ENCODE results near the gene PLEKHD1. TPM values are rescaled to one million over a fixed set of nuclear protein-coding genes. Genes with fewer than 3 reads are reported as not detected.

Gene PLEKHD1
- total and polyA plus RNA-seq, 2 of the 8 experiments (the other 6 are each of a cell fraction or from before 2014, with no cell fraction given) = 0.24 to 0.48 TPM

- no peak overlapping the region for H2BK12ac ChIP-seq (ENCODE audit: low read depth, low read length)
- H3K79me2 ChIP-seq (ENCODE audit: control insufficient read depth in 1 of 2, insufficient read depth in 2 of 2, low read length in 2 of 2) = no peaks in the 10 kb centered on the region
- ChIA-PET CTCF (ENCODE audit: partially characterized antibody) (interaction anchor here (1.6 to 6.3 kb wide), 5 partner anchors 9 to 47 kb away, joined by 8 to 41 read pairs (median 19); no protein-coding TSS in a partner anchor), POLR2A (ENCODE audit: partially characterized antibody) (interaction anchor here (0.6 kb wide), 1 partner anchor 297 kb away, joined by 3 read pairs; no protein-coding TSS in a partner anchor)
- FAIRE-seq (no peak), DNase-seq (ENCODE audit: low read depth in 1 of 2, low spot score in 2 of 2) (no peak)
- H3K79me1 ChIP-seq (ENCODE audit: low read depth, low read length) = no peaks in the 10 kb centered on the region
- no peak overlapping the region for H3K23ac ChIP-seq (ENCODE audit: insufficient read length)
- no peaks in the 10 kb centered on the region for H3K36me3 ChIP-seq (ENCODE audit: control insufficient read depth in 2 of 4, insufficient read depth in 4 of 4, low read length in 3 of 4)
- H2BK15ac ChIP-seq (ENCODE audit: low read length) = no peak overlapping the region
- no peak overlapping the region for H4K91ac ChIP-seq (replicated peaks; ENCODE audit: insufficient read length, low read length)
- H2AFZ ChIP-seq (ENCODE audit: low read length) = no peak overlapping the region
- H2BK5ac ChIP-seq (ENCODE audit: low read depth, low read length) = no peak overlapping the region
- no peak overlapping the region for H4K5ac ChIP-seq (ENCODE audit: insufficient read length, low read depth, low read length)
- 54% methylated on average over 4 of the region's 4 CpGs; no CpG with 5 or more reads in 1 of the 2 experiments for WGBS, 2 experiments (ENCODE audit: extremely low coverage in 1 of 2, insufficient coverage in 1 of 2, insufficient read length in 1 of 2, insufficient replicate concordance in 2 of 2, low coverage in 1 of 2, low lambda C conversion rate in 2 of 2, missing lambda C conversion rate in 1 of 2)
- H3K18ac ChIP-seq (ENCODE audit: extremely low read depth, low read length) = no peak overlapping the region
- H3K4me2 ChIP-seq (ENCODE audit: insufficient read depth in 1 of 2, low read depth in 2 of 2, low read length in 2 of 2) = no peak overlapping the region
- H3K27me3 ChIP-seq (replicated peaks in 1 of 4; ENCODE audit: control insufficient read depth in 3 of 4, extremely low read depth in 1 of 4, insufficient read depth in 3 of 4, low read length in 3 of 4) = no peaks in the 10 kb centered on the region; a peak in 1 of 7 replicates
- H3K9ac ChIP-seq (replicated peaks in 1 of 4; ENCODE audit: extremely low read depth in 1 of 4, low read depth in 3 of 4, low read length in 3 of 4) = no peak overlapping the region
- no peaks in the 10 kb centered on the region for H4K20me1 ChIP-seq (replicated peaks in 1 of 2; ENCODE audit: control insufficient read depth in 1 of 2, insufficient read depth in 2 of 2, low read length in 2 of 2)
- H3K14ac ChIP-seq (ENCODE audit: insufficient read length) = no peak overlapping the region
- no peak overlapping the region for H3K56ac ChIP-seq (replicated peaks; ENCODE audit: insufficient read length, low read depth, low read length)
- no peaks in the 10 kb centered on the region for H3K9me3 ChIP-seq (ENCODE audit: insufficient read depth in 2 of 2, low read depth in 1 of 2, low read length in 1 of 2)
- H3K4me1 ChIP-seq (replicated peaks in 1 of 4; ENCODE audit: control insufficient read depth in 3 of 4, insufficient read depth in 4 of 4, low read length in 3 of 4) = peaks cover 0 to 5% (median 1%) of the 10 kb centered on the region in 4 experiments; a peak in 2 of 7 replicates
- no peak overlapping the region for H2AK5ac ChIP-seq (ENCODE audit: low read depth, low read length)
- no peak overlapping the region for H3K4me3 ChIP-seq (ENCODE audit: extremely low read depth in 1 of 4, insufficient read depth in 2 of 4, low read depth in 3 of 4, low read length in 4 of 4)
- peaks cover 3% of the 10 kb centered on the region; the same call in 1 of the 2 replicates for H3K23me2 ChIP-seq (ENCODE audit: low read depth, low read length)
- H2BK20ac ChIP-seq (ENCODE audit: low read length) = no peak overlapping the region
- no peak overlapping the region for H2BK120ac ChIP-seq (replicated peaks; ENCODE audit: low read depth, low read length)
- H3K4ac ChIP-seq (replicated peaks; ENCODE audit: insufficient read length, low read depth, low read length) = no peak overlapping the region
- H4K8ac ChIP-seq (ENCODE audit: extremely low read depth, insufficient read depth, low read length) = no peak overlapping the region
- TF ChIP-seq PHF8 (conservative IDR thresholded peaks at IDR 0.05; ENCODE audit: low read depth, low read length) (no peak), CHD2 (IDR thresholded peaks at IDR 0.05; ENCODE audit: low read length) (no peak), RFX5 (IDR thresholded peaks at IDR 0.05; ENCODE audit: borderline replicate concordance, low read depth, low read length) (no peak), SP2 (IDR thresholded peaks at IDR 0.05; ENCODE audit: low read length) (no peak)
- no peak overlapping the region for H3K27ac ChIP-seq (ENCODE audit: low read depth, low read length)
These were observed 16.9 kb downstream of the PLEKHD1 start for GRCh38 chr14:69501423-69501838.
